ENCODE data around the gene ATP1B2. TPM values are rescaled to one million over a fixed set of nuclear protein-coding genes. Genes with fewer than 3 reads are reported as not detected.
A peak's percentile ranks its signal among the peaks of the same experiment; 100 is the strongest.

The ATP1B2 gene
- total RNA-seq, 1 experiment from 2014 or later: 29.1 TPM

DNA sequence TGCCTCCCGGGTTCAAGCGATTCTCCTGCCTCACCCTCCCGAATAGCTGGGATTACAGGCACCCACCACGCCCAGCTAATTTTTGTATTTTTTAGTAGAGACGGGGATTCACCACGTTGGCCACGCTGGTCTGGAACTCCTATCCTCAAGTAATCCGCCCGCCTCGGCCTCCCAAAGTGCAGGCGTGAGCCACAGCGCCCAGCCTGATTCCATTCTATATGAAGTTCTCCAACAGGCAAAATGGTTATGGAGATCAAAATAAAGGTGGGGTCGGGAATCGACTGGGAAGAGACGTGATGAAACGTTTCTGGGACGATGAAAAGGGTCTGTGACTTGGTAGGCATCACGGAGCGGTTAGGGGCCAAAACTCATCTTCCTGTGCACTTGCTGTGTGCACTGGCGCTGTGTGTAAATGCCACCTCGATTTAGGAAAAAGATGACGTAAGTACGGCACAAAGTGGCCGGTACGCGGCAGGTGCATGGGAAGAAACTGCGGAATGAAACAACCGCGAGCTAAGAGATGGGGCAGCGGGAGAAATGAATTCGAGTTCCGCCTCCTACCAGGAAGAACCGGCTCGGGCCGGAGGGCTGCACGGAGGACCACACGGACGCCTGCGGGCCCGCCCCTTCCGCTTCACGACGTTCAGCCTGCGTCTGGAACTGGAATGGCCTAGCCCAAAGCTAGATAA lies 35.0 kb downstream of the ATP1B2 start (continued):
- TF ChIP-seq, protein P1, sequence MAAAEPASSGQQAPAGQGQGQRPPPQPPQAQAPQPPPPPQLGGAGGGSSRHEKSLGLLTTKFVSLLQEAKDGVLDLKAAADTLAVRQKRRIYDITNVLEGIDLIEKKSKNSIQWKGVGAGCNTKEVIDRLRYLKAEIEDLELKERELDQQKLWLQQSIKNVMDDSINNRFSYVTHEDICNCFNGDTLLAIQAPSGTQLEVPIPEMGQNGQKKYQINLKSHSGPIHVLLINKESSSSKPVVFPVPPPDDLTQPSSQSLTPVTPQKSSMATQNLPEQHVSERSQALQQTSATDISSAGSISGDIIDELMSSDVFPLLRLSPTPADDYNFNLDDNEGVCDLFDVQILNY (CRISPR knock-in tag; IDR thresholded peaks at IDR 0.05): no peak
- TF ChIP-seq ZNF416 (CRISPR knock-in tag; IDR thresholded peaks at IDR 0.05): no peak
- no peak for TF ChIP-seq NFYB (CRISPR knock-in tag; conservative IDR thresholded peaks at IDR 0.05; ENCODE audit: low read depth)
- TF ChIP-seq TEAD4 (CRISPR knock-in tag; IDR thresholded peaks at IDR 0.05): no peak
- no peak for TF ChIP-seq TCF7 (CRISPR knock-in tag; IDR thresholded peaks at IDR 0.05; ENCODE audit: low read depth)
- TF ChIP-seq AR (CRISPR knock-in tag; IDR thresholded peaks at IDR 0.05): no peak
- no peak for TF ChIP-seq ETV6 (CRISPR knock-in tag; IDR thresholded peaks at IDR 0.05)
- TF ChIP-seq ATF2 (CRISPR knock-in tag; IDR thresholded peaks at IDR 0.05; ENCODE audit: borderline replicate concordance, low read depth): no peak
- no peak for TF ChIP-seq GRHL2 (CRISPR knock-in tag; IDR thresholded peaks at IDR 0.05; ENCODE audit: insufficient replicate concordance, severe bottlenecking)
- TF ChIP-seq ZNF138 (CRISPR knock-in tag; conservative IDR thresholded peaks at IDR 0.05): no peak
- TF ChIP-seq KAT7 (CRISPR knock-in tag; IDR thresholded peaks at IDR 0.05; ENCODE audit: borderline replicate concordance): 0 out of 2 replicates have a peak, but pooled peaks have one; percentile 61
- TF ChIP-seq ZNF121 (CRISPR knock-in tag; IDR thresholded peaks at IDR 0.05): no peak
- no peak for TF ChIP-seq ZNF512 (CRISPR knock-in tag; IDR thresholded peaks at IDR 0.05; ENCODE audit: borderline replicate concordance)
- TF ChIP-seq GTF2I (CRISPR knock-in tag; conservative IDR thresholded peaks at IDR 0.05): no peak
- TF ChIP-seq STAT6 (CRISPR knock-in tag; conservative IDR thresholded peaks at IDR 0.05; ENCODE audit: low read depth): no peak
- no peak for TF ChIP-seq ATF3 (CRISPR knock-in tag; conservative IDR thresholded peaks at IDR 0.05)
- TF ChIP-seq TP53 (CRISPR knock-in tag; IDR thresholded peaks at IDR 0.05): no peak
- no peak for TF ChIP-seq SOX15 (CRISPR knock-in tag; IDR thresholded peaks at IDR 0.05)
- TF ChIP-seq, protein P2, sequence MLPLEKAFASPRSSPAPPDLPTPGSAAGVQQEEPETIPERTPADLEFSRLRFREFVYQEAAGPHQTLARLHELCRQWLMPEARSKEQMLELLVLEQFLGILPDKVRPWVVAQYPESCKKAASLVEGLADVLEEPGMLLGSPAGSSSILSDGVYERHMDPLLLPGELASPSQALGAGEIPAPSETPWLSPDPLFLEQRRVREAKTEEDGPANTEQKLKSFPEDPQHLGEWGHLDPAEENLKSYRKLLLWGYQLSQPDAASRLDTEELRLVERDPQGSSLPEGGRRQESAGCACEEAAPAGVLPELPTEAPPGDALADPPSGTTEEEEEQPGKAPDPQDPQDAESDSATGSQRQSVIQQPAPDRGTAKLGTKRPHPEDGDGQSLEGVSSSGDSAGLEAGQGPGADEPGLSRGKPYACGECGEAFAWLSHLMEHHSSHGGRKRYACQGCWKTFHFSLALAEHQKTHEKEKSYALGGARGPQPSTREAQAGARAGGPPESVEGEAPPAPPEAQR (CRISPR knock-in tag; IDR thresholded peaks at IDR 0.05): no peak
- TF ChIP-seq CBFB (CRISPR knock-in tag; IDR thresholded peaks at IDR 0.05; ENCODE audit: low read depth): no peak

All from WTC11 (cell line).